C4-2B (cell line): ENCODE results near the gene GRM3.

Experiments
- H3K27ac ChIP-seq: fragments of 450-650 bp; 2 replicates; pipeline ENCODE4 v1.5.1; 2017
- CTCF ChIP-seq: fragments of 450-650 bp; conservative IDR thresholded peaks from 2 replicates; pipeline ENCODE4 v1.5.1; 2017; ENCODE audit warnings: mild to moderate bottlenecking
- ZFX ChIP-seq: fragments of 450-650 bp; IDR thresholded peaks from 2 replicates; pipeline ENCODE4 v1.6.1; 2017

GRM3 gene

GRCh38 chr7:86708031-86708680 lies 64.4 kb downstream of the GRM3 start:
- no peak overlapping the region for H3K27ac ChIP-seq
- no peak for TF ChIP-seq CTCF
- no peak for TF ChIP-seq ZFX

- H3K27ac ChIP-seq, result no peak overlapping the region
- TF ChIP-seq CTCF (no peak), ZFX (no peak)
Measured at GRCh38 chr7:86720306-86720705, 76.6 kb downstream of the GRM3 start.

GRCh38 chr7:86733783-86734182 lies 90.1 kb downstream of the GRM3 start:
- H3K27ac ChIP-seq, result no peak overlapping the region
- no peak for TF ChIP-seq ZFX
- no peak for TF ChIP-seq CTCF

- TF ChIP-seq ZFX (no peak), CTCF (no peak)
- no peak overlapping the region; the same call in 1 of the 2 replicates for H3K27ac ChIP-seq
Measured at GRCh38 chr7:86745013-86745745, 101.5 kb downstream of the GRM3 start.

DNA sequence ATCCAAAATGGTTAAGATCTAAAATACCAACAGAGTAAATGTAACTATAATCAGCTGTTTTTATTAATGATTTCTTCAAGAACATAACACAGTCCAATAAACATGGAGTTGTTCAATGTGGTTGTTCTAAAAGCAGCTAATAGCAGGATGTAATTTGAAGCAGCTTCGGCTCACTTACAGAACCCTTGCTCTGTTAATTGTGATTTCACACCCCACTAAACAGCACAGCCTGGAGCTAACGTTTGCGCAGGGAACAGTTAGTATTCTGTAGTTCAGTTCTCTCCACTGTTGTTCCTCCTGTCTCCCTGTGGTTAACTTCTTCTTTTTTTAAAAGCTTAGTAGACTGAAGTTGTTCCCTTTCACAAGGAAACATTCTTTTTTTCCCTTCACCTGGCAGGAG lies 104.0 kb downstream of the GRM3 start:
- TF ChIP-seq ZFX (no peak), CTCF (no peak)

DNA sequence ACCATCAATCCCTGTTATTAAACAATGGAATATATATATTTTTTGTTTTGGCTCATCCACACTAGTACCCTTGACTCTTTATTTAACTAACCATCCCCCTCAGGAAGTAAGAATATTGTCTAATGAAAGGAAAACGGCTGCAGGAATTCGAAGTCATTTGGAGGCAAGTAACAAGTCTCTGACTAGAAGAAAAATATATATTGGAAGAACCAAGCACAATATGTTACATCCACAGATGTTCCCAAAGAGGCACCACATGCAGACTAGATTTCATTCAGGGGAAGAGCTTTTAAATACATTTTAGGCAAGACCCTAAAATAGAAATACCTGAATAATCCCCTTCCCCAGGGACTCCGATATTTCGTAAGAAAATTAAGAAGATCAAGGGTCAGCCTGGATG lies 104.5 kb downstream of the GRM3 start:
- TF ChIP-seq ZFX (no peak), CTCF (no peak)
- H3K27ac ChIP-seq, result no peak overlapping the region

More for the DNA sequence above, 104.0 kb downstream of the GRM3 start:
- H3K27ac ChIP-seq, result no peak overlapping the region

- H3K27ac ChIP-seq, result no peak overlapping the region
- TF ChIP-seq ZFX, result no peak
- no peak for TF ChIP-seq CTCF
Measured at GRCh38 chr7:86748843-86749719, 105.4 kb downstream of the GRM3 start.
